GM12891 (cell line): ENCODE data around the gene TSR1.

ENCODE experiments used
- POLR2A ChIP-seq: IDR thresholded peaks from 2 replicates; pipeline ENCODE4 v1.6.1; 2011; ENCODE audit warnings: low read depth, low read length, control low read depth
- POLR2AphosphoS5 ChIP-seq: IDR thresholded peaks from 2 replicates; pipeline ENCODE4 v1.6.1; 2011; ENCODE audit warnings: low read depth, low read length, control low read depth

DNA sequence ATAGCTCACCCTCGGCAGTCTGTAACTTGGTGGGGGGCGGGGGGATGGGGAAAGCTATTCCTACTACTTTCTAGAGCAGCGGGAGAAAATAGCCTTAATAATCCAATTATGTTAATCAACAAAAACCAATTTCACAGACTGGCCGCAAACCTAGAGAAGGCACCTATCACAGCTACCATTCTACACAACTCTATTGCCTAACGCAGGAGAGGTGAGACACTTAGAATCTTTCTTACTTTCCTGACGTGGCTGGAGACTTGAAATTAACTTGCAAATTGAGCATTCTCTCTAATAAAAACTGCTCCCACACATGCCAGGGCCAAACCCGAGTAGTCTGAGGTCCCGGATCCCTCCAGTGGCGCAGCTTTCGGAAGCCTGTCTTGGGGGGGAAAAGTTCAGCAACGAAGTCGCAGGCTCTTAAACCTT, 33.5 kb downstream of the TSR1 start:
- TF ChIP-seq POLR2A (no peak), POLR2AphosphoS5 (no peak)
